GM18870 (cell line): ENCODE measurements around the gene ALKBH8.

Experiments used
- ATAC-seq: cut with Tn5 transposase; IDR thresholded peaks from one replicate; pipeline ENCODE4 v1.9.1; 2021; ENCODE audit warnings: moderate library complexity; ENCODE audit not compliant: unreplicated experiment

ALKBH8 gene, protein sequence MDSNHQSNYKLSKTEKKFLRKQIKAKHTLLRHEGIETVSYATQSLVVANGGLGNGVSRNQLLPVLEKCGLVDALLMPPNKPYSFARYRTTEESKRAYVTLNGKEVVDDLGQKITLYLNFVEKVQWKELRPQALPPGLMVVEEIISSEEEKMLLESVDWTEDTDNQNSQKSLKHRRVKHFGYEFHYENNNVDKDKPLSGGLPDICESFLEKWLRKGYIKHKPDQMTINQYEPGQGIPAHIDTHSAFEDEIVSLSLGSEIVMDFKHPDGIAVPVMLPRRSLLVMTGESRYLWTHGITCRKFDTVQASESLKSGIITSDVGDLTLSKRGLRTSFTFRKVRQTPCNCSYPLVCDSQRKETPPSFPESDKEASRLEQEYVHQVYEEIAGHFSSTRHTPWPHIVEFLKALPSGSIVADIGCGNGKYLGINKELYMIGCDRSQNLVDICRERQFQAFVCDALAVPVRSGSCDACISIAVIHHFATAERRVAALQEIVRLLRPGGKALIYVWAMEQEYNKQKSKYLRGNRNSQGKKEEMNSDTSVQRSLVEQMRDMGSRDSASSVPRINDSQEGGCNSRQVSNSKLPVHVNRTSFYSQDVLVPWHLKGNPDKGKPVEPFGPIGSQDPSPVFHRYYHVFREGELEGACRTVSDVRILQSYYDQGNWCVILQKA

DNA sequence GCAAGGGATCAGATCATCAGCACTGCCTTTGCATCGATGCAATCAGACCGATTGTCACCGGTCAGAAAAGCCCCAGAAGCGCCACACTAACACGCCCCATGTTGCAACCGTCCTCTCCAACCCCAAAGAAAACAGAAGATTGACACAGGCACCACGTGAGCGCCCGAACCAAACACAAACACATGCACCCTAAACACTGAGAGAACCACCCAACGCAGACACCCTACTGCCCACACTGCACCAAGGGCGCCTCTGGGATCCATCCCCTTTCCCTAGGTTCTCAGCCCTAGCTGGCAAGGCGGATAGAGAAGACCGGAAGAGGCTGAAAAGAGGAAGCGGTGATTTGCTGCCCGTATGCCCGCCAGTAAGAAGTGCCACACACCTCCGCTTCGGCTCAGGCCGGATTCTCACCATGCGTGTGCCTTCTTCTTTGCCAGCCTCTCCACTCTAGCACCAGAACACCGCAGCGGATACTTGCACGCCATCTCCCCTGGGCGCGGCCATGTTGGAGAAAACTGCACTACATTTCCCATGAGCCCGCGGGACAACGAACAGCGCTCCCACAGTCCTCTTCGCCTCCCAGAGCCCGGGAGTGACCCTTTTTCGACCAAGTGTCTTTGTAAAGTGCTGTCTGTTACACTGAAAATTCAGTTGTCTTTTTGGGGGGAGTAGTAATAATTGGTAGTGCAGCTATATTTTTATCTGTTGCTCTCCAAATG lies at the start of gene ALKBH8:
TSS of gene ALKBH8 (minus strand) at position 517 of the 719 bp plus-strand sequence. CDS start 4,842 bp downstream, outside the sequence.
- peak; percentile 64 for ATAC-seq

DNA sequence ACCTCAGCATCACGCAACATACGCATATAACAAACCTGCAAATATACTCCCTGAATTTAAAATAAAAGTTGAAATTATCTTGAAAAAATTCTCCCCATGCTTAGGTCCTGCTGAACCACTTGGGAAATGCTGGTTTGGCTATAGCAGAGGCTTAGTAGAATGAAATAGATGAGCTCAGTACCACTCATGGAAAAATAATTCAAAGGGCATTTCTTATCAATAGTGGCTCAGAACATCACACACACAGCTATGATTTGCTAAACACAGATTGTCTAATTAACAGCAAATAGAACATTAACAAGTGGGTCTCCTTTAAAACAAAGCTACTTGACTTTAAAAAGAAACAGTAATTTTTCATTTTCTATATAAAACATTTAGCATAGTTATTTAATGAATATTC lies 46.9 kb upstream of the ALKBH8 start:
- no peak for ATAC-seq

DNA sequence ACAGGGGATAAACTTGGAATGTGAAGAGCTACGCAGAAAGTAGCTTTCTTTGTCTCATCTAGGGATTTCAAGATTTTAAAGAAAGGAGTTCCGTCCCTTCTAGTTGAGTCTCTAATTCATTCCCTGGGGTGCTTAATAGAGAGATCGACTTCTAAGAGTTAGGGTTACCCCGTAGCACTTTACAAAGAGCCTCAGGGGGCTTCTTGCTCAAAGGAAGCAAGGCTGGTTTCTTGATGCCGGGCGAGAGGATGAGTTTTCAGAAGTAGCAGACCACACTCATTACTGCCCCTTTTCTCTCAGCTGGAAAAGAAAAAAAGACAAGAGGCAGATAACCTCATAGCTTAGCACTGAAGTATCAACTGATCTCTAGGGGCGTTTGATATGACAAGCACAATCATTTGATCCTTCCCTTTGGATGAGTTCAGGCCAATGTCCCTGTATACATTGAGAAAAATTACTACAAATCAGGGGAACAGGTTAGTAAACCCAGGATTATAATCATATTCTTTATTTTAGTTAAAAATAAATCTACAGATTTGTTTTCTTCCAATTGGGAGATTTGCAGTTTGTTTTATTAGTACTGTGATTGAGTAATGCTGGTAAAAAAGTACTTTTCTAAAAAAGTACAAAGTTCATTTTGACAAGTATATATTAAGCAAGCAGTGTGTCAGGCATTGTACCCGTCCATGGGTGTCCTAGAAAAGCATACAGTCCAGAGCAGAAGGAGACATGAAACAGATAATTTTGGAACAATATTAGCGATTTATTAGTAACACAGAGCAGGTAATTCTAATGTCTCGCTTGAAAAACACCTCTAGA lies 44.1 kb upstream of the ALKBH8 start:
- ATAC-seq: no peak

DNA sequence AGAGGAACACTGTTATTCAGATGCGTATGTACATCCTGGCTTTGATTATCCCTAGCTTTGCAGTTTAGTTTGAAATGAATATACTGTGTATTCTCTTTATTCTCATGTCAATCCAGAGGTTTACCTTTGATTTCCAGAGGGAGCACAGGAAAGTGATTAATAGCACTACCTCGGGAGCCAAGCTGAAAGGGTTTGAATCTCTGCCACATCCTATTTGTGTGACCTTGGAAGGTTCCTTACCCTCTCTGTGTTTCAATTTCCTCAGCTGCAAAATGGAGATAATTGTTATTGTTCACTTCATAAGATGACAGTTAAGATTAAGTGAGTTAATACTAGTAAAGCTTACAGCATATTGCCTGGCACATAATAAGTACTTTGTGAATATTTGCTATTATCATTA lies 43.3 kb upstream of the ALKBH8 start:
- ATAC-seq: no peak

DNA sequence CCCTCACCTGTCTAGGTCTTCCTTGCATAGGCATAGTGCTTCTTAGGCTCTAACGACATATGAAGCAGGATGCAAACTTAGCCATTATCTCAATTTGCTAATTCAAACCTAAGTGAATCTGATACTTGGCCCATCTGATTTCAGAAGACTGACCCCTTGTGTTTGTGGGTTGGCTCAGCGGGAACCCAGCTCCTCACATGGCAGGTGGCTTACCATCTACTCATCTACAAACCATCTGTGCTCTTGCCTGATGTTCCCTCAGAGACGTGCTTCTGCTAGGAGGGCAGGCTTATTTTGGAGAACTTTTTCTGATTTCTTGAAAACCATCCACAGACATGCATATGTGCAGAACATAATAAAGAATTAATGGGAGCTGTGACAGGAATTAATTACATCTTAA lies 40.6 kb upstream of the ALKBH8 start:
- no peak for ATAC-seq

DNA sequence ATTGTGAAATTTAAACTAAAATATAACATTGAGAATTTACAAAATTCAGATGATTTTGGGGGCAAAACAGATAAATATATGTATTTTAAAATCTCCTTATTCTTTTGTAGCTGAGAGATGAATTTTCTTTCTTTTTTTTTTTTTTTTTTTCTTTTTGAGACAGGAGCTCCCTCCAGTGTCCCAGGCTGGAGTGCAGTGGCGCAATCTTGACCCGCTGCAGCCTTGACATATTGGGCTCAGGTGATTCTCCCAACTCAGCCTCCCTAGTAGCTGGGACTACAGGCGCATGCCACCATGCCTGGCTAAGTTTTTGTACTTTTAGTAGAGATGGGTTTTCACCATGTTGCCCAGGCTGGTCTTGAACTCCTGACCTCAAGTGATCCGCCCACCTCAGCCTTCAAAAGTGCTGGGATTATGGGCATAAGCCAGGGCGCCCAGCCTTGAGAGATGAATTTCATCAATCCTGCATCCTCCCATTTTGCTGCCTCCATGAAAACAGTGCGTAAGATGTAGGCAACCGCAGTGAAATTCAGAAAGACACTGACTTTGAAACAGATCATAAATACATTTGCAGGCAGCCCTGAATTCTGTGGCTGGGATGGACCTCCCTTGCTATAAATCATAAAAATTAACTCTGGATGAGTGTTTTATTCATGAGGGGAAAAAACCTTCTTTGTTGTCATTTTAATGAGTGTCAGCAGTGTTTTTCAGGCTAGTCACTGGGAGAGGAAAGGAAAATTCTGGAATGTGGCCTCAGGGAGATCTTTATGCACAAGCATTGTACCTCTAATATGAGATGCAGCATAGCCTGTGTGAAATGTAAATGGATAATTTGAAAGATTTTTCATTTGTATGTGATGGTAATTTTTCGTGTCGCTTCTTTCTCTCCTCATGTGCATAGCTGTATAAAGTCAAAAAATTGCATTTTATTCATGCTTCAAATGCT lies 39.8 kb upstream of the ALKBH8 start:
- no peak for ATAC-seq

DNA sequence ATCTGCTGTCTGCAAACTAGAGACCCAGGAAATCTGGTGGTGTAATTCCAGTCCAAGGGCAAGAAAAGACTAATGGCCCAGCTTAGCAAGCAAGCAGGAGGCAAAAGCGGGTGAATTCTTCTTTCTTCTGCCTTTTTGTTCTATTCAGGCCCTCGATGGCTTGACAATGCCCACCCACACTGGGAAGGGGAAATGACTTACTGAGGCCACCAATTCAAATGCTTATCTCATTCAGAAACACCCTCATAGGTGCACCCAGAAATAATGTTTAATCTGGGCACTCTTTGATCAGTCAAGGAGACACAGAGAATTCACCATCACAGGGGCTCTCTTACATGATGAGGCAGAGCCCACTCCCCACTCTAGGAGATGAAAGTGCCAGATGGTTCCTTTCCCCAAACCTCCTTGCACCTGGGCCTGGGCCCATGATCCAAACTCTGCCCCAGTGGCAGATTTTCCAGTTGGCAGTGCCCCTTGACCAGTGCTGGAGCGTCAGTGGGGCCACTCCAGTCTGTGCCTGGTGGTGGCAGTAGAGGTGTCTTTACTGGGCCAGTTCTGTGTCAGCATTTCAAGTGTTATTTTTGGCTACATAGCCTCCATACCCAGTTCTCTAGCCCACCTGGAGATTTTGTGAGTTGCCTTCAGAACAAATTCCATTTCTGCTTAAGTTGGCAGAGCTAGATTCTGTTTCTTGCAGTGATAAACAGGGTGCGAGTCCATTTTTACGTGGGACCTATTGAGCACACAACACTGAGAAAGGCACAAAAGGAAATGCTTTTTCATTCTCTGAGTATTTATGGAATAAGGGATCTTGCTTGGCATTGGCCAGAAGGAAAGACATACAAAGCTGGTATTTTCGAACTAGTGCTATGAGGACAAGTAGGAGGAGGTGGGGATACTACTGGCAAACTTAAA lies 32.9 kb upstream of the ALKBH8 start:
- ATAC-seq: no peak

DNA sequence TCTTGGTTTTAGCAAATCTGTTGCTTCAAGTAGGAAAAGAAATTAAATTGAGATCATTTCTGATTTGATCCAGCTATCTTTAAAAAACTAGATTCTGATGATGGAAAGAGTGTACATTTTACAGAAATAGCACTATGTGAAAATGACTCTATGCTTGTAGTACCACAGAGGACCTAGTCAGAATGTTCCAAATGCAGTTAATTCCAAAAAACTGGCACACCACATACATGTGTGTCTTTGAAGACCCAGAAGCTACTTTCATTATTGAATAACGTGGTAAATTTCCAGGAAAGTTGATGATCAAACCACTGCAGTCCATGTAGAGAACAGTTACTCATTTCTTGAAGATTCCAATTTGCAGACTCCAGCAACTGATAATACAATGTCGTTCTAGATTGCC lies 29.2 kb upstream of the ALKBH8 start:
- no peak for ATAC-seq

DNA sequence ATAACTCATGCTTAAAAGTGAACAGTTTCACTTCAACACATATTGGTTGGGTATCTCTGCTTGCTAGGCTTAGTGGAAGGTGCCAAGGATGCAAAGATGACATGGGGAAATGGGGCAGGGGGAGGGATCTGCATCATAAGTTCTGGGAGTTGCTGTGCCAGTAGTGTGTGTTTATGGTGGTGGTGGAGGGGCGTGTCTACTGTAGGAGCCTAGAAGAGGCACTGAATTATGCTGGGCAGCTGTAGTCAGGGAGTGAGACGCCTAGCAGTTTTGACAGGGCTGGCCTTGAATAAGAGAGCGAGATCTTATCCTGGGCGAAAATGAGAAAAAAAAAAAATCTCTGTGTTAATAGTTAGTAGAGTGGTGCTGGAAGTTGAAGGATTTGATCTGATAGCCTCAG lies 28.4 kb upstream of the ALKBH8 start:
- no peak for ATAC-seq

DNA sequence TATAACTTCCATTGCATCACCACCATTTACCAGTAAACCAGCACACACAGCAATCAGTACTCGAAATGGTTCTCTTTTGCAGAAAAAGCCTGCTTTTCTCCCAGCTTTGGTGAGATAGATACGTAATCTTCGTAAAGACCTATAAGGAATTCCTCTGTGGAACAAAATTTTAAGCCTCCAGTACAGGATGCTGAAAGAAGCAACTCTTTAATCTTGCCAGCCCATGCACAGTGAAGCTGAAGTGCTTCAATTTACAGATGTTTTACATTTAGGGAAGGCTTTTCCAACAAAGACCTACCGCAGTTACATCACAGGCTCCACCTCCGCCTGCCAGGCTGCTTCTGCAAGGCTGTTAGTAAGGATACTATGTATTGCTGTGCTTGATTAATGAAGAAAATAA lies 27.3 kb upstream of the ALKBH8 start:
- no peak for ATAC-seq

DNA sequence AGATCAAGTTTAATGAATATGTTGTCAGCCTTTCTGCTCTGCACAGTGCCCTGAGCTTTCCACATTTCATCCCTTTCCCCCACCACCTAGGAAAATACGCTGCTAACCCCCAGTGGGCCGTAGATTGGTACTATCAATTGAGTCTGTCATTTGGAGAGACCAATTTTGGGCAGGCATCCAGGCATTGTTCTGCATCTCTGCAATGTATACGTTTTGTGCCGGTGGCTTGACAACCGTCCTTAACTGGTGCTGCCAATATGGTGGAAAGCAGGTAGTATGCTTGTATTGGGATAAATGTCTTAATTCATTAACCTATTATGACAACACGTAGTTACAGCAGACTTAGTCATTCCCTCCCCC lies 26.7 kb upstream of the ALKBH8 start:
- ATAC-seq: no peak

DNA sequence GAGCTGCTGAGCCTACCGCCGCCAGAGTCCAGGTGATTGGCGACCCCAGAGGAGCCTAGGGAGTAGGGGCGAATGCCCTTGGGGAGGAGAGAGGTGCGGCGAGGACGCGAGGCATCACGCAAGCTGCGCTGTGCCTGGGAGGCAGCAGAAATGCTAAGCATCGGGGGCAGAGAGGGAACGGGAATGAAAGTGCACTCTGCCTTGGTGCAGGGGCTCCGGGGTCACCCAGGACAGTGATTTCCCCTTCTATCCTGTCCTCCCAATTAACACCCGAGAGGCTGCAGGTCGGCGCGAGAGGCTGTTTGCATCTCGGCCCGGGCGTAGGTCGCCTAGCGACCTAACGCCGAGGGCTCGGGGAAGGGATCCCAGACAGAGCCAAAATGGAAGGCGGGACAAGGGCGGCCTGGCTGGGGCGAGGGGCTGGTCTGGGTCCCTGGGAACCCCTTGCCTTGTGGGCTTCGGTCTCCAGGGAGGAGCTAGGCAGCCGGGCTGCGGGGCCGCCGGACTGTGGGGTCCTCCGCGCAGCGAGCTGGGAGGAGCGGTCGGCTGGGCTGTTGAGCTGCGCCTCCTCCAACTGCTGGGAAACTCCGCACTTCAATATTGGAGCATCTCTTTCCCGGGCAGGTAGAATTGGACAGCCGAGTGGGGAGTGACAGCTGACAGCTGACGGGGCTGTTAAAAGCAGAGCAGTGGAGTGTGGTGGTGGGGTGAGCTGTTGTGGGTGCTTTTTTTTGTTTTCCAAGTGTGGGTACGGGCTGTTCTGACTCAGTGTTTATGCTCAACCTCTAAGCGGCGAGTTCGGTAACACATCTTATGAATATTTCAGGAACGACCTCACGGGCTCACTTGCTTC lies 26.1 kb upstream of the ALKBH8 start:
- ATAC-seq: no peak

DNA sequence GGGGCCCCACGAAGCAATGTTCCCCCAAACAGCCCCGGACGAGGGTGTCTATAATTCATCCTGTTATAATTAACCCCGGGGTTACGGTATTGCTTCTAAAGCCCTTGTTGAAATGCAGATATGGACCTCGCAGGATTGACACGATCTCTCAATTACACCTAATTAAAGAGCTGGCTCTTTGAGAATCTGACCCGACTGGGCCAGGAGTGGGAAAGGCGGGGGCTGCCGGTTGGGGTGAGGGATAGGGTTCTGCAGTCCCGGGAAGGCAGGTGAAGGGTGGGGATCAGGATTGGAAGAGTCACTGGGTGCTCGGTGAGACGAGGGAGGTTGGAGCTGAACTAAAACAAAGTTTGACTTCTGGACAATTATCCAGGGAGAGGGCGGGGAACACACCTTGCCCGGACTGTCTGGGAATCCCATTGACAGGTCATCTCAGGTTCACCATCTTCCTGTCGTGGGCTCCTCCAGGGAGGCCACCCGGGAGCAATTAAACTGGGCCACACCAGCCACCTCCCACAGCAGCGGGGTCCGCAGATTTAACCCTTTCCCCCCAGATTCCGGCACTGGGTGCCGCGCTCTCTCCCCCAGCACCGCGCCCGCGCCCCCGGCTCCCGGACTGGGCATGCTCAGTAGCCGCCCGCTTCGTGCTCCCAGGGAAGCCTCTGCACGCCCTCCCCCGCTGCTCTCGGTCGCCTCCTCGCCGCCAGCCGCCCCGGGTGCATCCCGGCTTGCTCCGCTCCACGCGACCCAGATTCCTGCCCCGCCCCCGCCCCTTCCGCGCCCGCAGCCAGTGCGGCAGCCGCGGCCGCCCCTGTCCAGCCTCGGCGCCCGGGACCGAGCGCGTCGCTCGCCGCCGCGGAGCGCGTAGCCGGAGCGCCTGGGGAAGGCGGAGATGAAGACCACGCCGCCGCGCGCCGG lies 25.2 kb upstream of the ALKBH8 start, which contains the start of gene ELMOD1:
TSS of gene ELMOD1 (plus strand) at position 688 of the 918 bp plus-strand sequence. CDS start 27,043 bp downstream, outside the sequence.
- ATAC-seq: no peak

DNA sequence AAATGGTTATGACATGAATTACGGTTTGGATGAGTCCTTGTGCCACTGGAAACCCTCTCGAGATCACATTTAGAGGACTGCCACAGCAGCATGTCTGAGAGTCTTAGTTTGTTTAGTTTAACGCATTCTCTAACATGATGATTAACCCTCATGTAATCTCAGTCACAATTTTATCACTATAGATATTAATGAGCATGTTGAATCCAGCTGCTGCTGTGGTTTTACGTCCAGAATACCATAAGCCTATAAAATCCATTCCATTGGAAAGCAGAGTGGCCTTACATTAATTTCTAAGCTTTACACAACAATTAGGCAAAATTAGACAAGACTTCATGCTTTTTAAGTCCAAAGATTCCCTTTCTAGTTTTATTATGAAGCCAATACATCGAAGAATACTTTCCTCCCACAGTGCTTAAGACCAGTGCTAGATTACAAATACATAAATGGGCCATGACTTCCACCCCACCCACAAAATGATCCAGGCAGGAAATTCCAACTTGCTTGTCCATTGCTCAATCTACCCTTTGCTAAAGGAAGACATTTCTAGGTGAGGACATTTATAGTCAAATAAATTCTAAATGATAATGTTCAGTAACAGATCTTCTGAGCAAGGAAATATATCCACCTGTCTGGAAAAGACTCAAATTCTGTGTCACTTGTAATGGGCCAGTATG lies 21.9 kb upstream of the ALKBH8 start:
- ATAC-seq: no peak

DNA sequence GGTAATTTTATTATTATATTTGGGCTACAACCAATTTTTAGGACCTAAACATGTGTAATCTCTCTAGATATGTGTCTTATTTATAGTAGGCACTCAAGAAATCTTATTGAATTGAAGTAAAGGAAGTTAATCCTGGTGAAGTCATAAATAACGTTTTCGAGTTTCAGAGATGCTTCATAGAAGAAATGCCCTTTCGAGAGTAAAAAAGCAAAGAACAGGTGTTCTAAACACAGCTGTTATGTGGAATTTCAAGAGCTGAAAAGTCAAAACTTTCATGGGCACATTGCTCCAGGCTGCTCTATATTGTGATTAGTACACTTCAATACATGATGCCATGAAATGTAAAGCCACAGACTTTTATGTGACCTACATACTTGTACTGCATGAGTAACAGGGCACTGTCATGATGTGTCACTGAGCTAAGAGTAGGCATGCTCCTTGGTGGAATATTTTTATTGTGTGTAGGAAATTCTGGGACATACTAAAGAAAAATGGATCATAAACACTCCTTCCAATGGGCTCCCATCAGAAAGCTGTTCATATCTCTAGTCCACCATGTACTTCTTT lies 18.2 kb upstream of the ALKBH8 start:
- ATAC-seq: no peak

DNA sequence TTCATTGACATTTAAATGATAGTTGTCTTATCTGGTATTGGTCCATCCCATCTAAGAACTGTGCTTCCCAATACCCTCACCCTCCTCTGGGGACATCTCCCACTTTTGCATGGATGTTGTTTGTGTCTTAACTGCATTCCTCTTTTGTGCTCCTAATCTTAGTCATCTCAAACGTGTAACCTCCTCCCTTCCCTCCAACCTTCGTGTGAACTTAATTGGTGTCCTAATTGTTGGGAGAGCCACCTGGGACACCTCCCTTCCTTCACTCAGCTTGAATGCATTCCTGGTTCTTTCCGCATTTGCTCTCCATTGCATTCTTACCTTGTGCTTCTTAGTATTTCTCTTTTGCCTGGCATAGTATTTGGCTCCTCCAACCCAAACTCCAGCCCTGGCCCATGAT lies 15.6 kb upstream of the ALKBH8 start:
- no peak for ATAC-seq
